ENCODE measurements around the gene HSDL1.

GRCh38 chr16:84179612-84180320 lies 34.8 kb upstream of the HSDL1 start:
- TF ChIP-seq CTCF (conservative IDR thresholded peaks at IDR 0.05; ENCODE audit: low read depth, low read length) (no peak), EZH2 (IDR thresholded peaks at IDR 0.05; ENCODE audit: low read length, unreplicated experiment) (no peak), EZH2phosphoT487 (IDR thresholded peaks at IDR 0.05; ENCODE audit: borderline replicate concordance, low read length) (no peak)

Data from PC-3 (cell line).